GM12878 (cell line): ENCODE results near the gene SENP6.

Source experiments
- CTCF ChIP-seq, 3 experiments: IDR thresholded peaks in 2 of 3; conservative IDR thresholded peaks in 1 of 3; 2 replicates each; pipeline ENCODE4 v1.5.1; 2011; ENCODE audit warnings: low read depth in 3 of 3, low read length in 3 of 3, mild to moderate bottlenecking in 3 of 3, control low read depth in 2 of 3, moderate library complexity in 2 of 3, inconsistent platforms in 1 of 3, mixed read lengths in 1 of 3; ENCODE audit not compliant: control insufficient read depth in 2 of 3, insufficient read depth in 1 of 3; ENCODE audit errors: extremely low read depth in 1 of 3
- EZH2 ChIP-seq: IDR thresholded peaks from 2 replicates; pipeline ENCODE4 v1.6.1; 2012; ENCODE audit warnings: low read depth, mild to moderate bottlenecking, control low read depth, inconsistent platforms, low read length, borderline replicate concordance; ENCODE audit not compliant: control insufficient read depth
- POLR2A ChIP-seq: IDR thresholded peaks from 2 replicates; pipeline ENCODE4 v1.6.1; 2011; ENCODE audit warnings: low read depth, mild to moderate bottlenecking, low read length
- RFX5 ChIP-seq: IDR thresholded peaks from 2 replicates; pipeline ENCODE4 v1.6.1; 2011; ENCODE audit warnings: low read depth, low read length, improper control_type of control experiment
- SMAD1 ChIP-seq: fragments of 450-650 bp; IDR thresholded peaks from 2 replicates; pipeline ENCODE4 v1.6.1; 2018; ENCODE audit warnings: mild to moderate bottlenecking, low read depth; ENCODE audit not compliant: partially characterized antibody
- SPI1 ChIP-seq: IDR thresholded peaks from 2 replicates; pipeline ENCODE4 v1.6.1; 2011; ENCODE audit warnings: low read depth, mild to moderate bottlenecking, low read length, moderate library complexity, borderline replicate concordance; ENCODE audit not compliant: insufficient read depth
- TAF1 ChIP-seq: IDR thresholded peaks from 2 replicates; pipeline ENCODE4 v1.6.1; 2011; ENCODE audit warnings: mild to moderate bottlenecking, low read depth, low read length, borderline replicate concordance
- TCF7 ChIP-seq: IDR thresholded peaks from 2 replicates; pipeline ENCODE4 v1.6.1; 2014; ENCODE audit warnings: antibody characterized with exemption, borderline replicate concordance
- ZBTB33 ChIP-seq: fragments of 450-650 bp; IDR thresholded peaks from 2 replicates; pipeline ENCODE4 v1.6.1; 2017; ENCODE audit warnings: mild to moderate bottlenecking
- ZNF217 ChIP-seq: fragments of 450-650 bp; IDR thresholded peaks from 2 replicates; pipeline ENCODE4 v1.6.1; 2017; ENCODE audit warnings: antibody characterized with exemption, mild to moderate bottlenecking

- TF ChIP-seq TAF1 (no peak), POLR2A (no peak), TCF7 (no peak), CTCF (IDR thresholded peaks at IDR 0.05 in 2 of 3, conservative IDR thresholded peaks at IDR 0.05 in 1 of 3; ENCODE audit: control insufficient read depth in 2 of 3, extremely low read depth in 1 of 3, insufficient read depth in 1 of 3, low read depth in 3 of 3, low read length in 3 of 3) (no peak), EZH2 (no peak), SMAD1 (no peak), SPI1 (no peak), ZNF217 (no peak), RFX5 (no peak), ZBTB33 (no peak)
Observed at GRCh38 chr6:75757295-75757694, 155.6 kb downstream of the SENP6 start.
